Tibial artery (tissue), 4 donors: ENCODE results near the gene ZNF428.

Experiments used
- DNase-seq, 2 donors: peaks; one replicate each; pipeline ENCODE4 v3.0.0-alpha.2; 2019
- H3K27ac ChIP-seq, 2 donors: fragments of 200-600 bp; sonication (generic) in 1 of 2; 1 replicate in 1 of 2; 2 replicates in 1 of 2; pipeline ENCODE4 v1.5.1; 2018 to 2019; ENCODE audit warnings: mild to moderate bottlenecking in 1 of 2
- H3K27me3 ChIP-seq, 2 donors: fragments of 200-600 bp; sonication (generic) in 1 of 2; one replicate each; pipeline versions ENCODE4 v1.5.1 to v1.6.0; 2016 to 2019
- H3K36me3 ChIP-seq, 3 donors: fragments of 200-600 bp; sonication (generic) in 2 of 3; one replicate each; pipeline ENCODE4 v1.5.1; 2016 to 2019; ENCODE audit warnings: mild to moderate bottlenecking in 2 of 3
- H3K4me1 ChIP-seq, 4 donors: fragments of 200-600 bp; sonication (generic) in 2 of 4; 1 replicate in 3 of 4; 2 replicates in 1 of 4; pipeline ENCODE4 v1.5.1; 2016 to 2019
- H3K4me3 ChIP-seq, 2 donors: fragments of 200-600 bp; sonication (generic) in 1 of 2; 1 replicate in 1 of 2; 2 replicates in 1 of 2; pipeline ENCODE4 v1.5.1; 2018 to 2019; ENCODE audit warnings: mild to moderate bottlenecking in 2 of 2
- H3K9me3 ChIP-seq, 3 donors: fragments of 200-600 bp; sonication (generic) in 1 of 3; one replicate each; pipeline ENCODE4 v1.5.1; 2016 to 2019
- CTCF ChIP-seq, 2 experiments: fragments of 200-600 bp in 1 of 2; fragments of 450-650 bp in 1 of 2; IDR thresholded peaks; one replicate each; pipeline ENCODE4 v1.5.1; 2017 to 2019; ENCODE audit warnings: antibody characterized with exemption in 2 of 2, mild to moderate bottlenecking in 1 of 2, moderate library complexity in 1 of 2
- intact Hi-C: fragments of 100-400 bp; cut with DNase I; formaldehyde crosslinking; loops from one replicate; pipeline ENCODE4 v1.15.0; 2023; ENCODE audit warnings: low total_unique reads

Gene ZNF428

GRCh38 chr19:43634872-43635560, 15.6 kb upstream of the ZNF428 start:
- Histone ChIP-seq H3K27me3 (peaks cover 0 to 47% of the 10 kb centered on the region in 2 donors), H3K27ac (no peak overlapping the region), H3K36me3 (no peaks in the 10 kb centered on the region), H3K4me1 (peaks cover 0 to 11% (median 5%) of the 10 kb centered on the region in 4 donors), H3K4me3 (no peak overlapping the region), H3K9me3 (no peaks in the 10 kb centered on the region)
- intact Hi-C loops = no loop called here
- no peak for TF ChIP-seq CTCF (IDR thresholded peaks at IDR 0.05)
- DNase-seq = no peak

GRCh38 chr19:43634506-43634871, 15.1 kb upstream of the ZNF428 start:
- intact Hi-C loops = no loop called here
- Histone ChIP-seq H3K9me3 (no peaks in the 10 kb centered on the region), H3K27me3 (peaks cover 0 to 44% of the 10 kb centered on the region in 2 donors), H3K4me1 (peaks cover 0 to 8% (median 2%) of the 10 kb centered on the region in 4 donors), H3K36me3 (no peaks in the 10 kb centered on the region), H3K4me3 (no peak overlapping the region), H3K27ac (no peak overlapping the region)
- TF ChIP-seq CTCF (IDR thresholded peaks at IDR 0.05) = no peak
- DNase-seq = no peak

- no peak overlapping the region for H3K27ac ChIP-seq
- H3K4me1 ChIP-seq = peaks cover 0 to 4% (median under 1%) of the 10 kb centered on the region in 4 donors
- H3K36me3 ChIP-seq = no peaks in the 10 kb centered on the region
- TF ChIP-seq CTCF (IDR thresholded peaks at IDR 0.05) = no peak
- no peak for DNase-seq
- H3K4me3 ChIP-seq = no peak overlapping the region
- no peaks in the 10 kb centered on the region for H3K9me3 ChIP-seq
- intact Hi-C loops = no loop called here
- peaks cover 0 to 40% of the 10 kb centered on the region in 2 donors for H3K27me3 ChIP-seq
Measured at GRCh38 chr19:43634068-43634467, 14.6 kb upstream of the ZNF428 start.

- Histone ChIP-seq H3K4me1 (peaks cover 0 to 4% (median 0%) of the 10 kb centered on the region in 4 donors), H3K36me3 (no peaks in the 10 kb centered on the region), H3K27ac (no peak overlapping the region), H3K4me3 (no peak overlapping the region), H3K9me3 (no peaks in the 10 kb centered on the region), H3K27me3 (peaks cover 0 to 34% of the 10 kb centered on the region in 2 donors)
- intact Hi-C loops = no loop called here
- TF ChIP-seq CTCF (IDR thresholded peaks at IDR 0.05) = no peak
- no peak for DNase-seq
Measured at GRCh38 chr19:43633520-43633919, 14.1 kb upstream of the ZNF428 start.

- intact Hi-C loops = no loop called here
- no peak overlapping the region for H3K27ac ChIP-seq
- no peaks in the 10 kb centered on the region for H3K9me3 ChIP-seq
- no peak for TF ChIP-seq CTCF (IDR thresholded peaks at IDR 0.05)
- no peak for DNase-seq
- H3K27me3 ChIP-seq = peaks cover 0 to 24% of the 10 kb centered on the region in 2 donors
- H3K4me1 ChIP-seq = peaks cover 0 to 4% (median 0%) of the 10 kb centered on the region in 4 donors
- no peak overlapping the region for H3K4me3 ChIP-seq
- H3K36me3 ChIP-seq = no peaks in the 10 kb centered on the region
Measured at GRCh38 chr19:43631491-43631890, 12.1 kb upstream of the ZNF428 start.
